ENCODE data around the gene MORN3. TPM values are rescaled to one million over a fixed set of nuclear protein-coding genes. Genes with fewer than 3 reads are reported as not detected.

The MORN3 gene
- total and polyA plus RNA-seq, 12 donors, result 0.05 to 0.41 (median 0.25) TPM; not detected in 5

- Histone ChIP-seq H3K4me3 (no peak overlapping the region), H3K4me1 (replicated peaks in 1 of 2) (no peaks in the 10 kb centered on the region), H3K36me3 (replicated peaks in 1 of 2) (no peaks in the 10 kb centered on the region), H3K27me3 (no peaks in the 10 kb centered on the region), H3K27ac (no peak overlapping the region), H3K9me3 (replicated peaks in 1 of 3) (no peaks in the 10 kb centered on the region)
- no peak for TF ChIP-seq POLR2A (IDR thresholded peaks at IDR 0.05)
- no peak for TF ChIP-seq CTCF (IDR thresholded peaks at IDR 0.05)
- whole genome bisulfite sequencing, 4 donors, result 92 to 97% (median 93%) methylated on average over 11 of the region's 11 CpGs
- intact Hi-C loops (cut with DNase I), result no loop called here
- DNase-seq, result no peak
Observed at GRCh38 chr12:121648458-121649028, 20.9 kb downstream of the MORN3 start.

- intact Hi-C loops (cut with DNase I), result no loop called here
- no peaks in the 10 kb centered on the region for H3K4me1 ChIP-seq (replicated peaks in 1 of 2)
- WGBS, 4 donors, result 95 to 99% (median 97%) methylated on average over 14 to 18 of the region's 18 CpGs
- TF ChIP-seq CTCF (IDR thresholded peaks at IDR 0.05) (no peak), POLR2A (IDR thresholded peaks at IDR 0.05) (no peak)
- no peak overlapping the region for H3K4me3 ChIP-seq
- H3K36me3 ChIP-seq (replicated peaks in 1 of 2), result no peaks in the 10 kb centered on the region
- H3K9me3 ChIP-seq (replicated peaks in 1 of 3), result no peaks in the 10 kb centered on the region
- no peak for DNase-seq
- H3K27ac ChIP-seq, result no peak overlapping the region
- H3K27me3 ChIP-seq, result no peaks in the 10 kb centered on the region
Observed at GRCh38 chr12:121641343-121641630, 28.2 kb downstream of the MORN3 start.

GRCh38 chr12:121638298-121639202 lies 30.9 kb downstream of the MORN3 start:
- H3K4me3 ChIP-seq, result no peak overlapping the region
- intact Hi-C loops (cut with DNase I), result no loop called here
- no peak for DNase-seq
- TF ChIP-seq CTCF (IDR thresholded peaks at IDR 0.05) (no peak), POLR2A (IDR thresholded peaks at IDR 0.05) (no peak)
- H3K4me1 ChIP-seq (replicated peaks in 1 of 2), result no peaks in the 10 kb centered on the region
- H3K27me3 ChIP-seq, result no peaks in the 10 kb centered on the region
- WGBS, 4 donors, result 89 to 100% (median 96%) methylated on average over 5 to 14 of the region's 14 CpGs
- H3K27ac ChIP-seq, result no peak overlapping the region
- no peaks in the 10 kb centered on the region for H3K36me3 ChIP-seq (replicated peaks in 1 of 2)
- H3K9me3 ChIP-seq (replicated peaks in 1 of 3), result no peaks in the 10 kb centered on the region

GRCh38 chr12:121637231-121637914 lies 32.1 kb downstream of the MORN3 start:
- 60 to 84% (median 76%) methylated on average over 6 to 10 of the region's 10 CpGs for WGBS, 4 donors
- H3K4me3 ChIP-seq, result no peak overlapping the region
- H3K4me1 ChIP-seq (replicated peaks in 1 of 2), result peaks cover 0 to 8% of the 10 kb centered on the region in 2 donors
- intact Hi-C loops (cut with DNase I), result no loop called here
- H3K9me3 ChIP-seq (replicated peaks in 1 of 3), result no peaks in the 10 kb centered on the region
- H3K27ac ChIP-seq, result no peak overlapping the region
- DNase-seq, result peak in 1 of 7 donors; percentile 21
- no peaks in the 10 kb centered on the region for H3K27me3 ChIP-seq
- no peak for TF ChIP-seq CTCF (IDR thresholded peaks at IDR 0.05)
- TF ChIP-seq POLR2A (IDR thresholded peaks at IDR 0.05), result no peak
- no peaks in the 10 kb centered on the region for H3K36me3 ChIP-seq (replicated peaks in 1 of 2)

All from adrenal gland (tissue), 12 donors.